ENCODE results near the gene TRIM63.

The TRIM63 gene

GRCh38 chr1:26111530-26112406 lies 44.3 kb upstream of the TRIM63 start, which contains the start of gene PDIK1L (continued):
- no peak for TF ChIP-seq MYNN (tag by site-specific recombination; IDR thresholded peaks at IDR 0.05; ENCODE audit: borderline replicate concordance)
- peak; percentile 77 for TF ChIP-seq ZFHX2 (tag by site-specific recombination; conservative IDR thresholded peaks at IDR 0.05)
- TF ChIP-seq ZNF354C (tag by site-specific recombination; IDR thresholded peaks at IDR 0.05; ENCODE audit: borderline replicate concordance, low read depth) = no peak
- TF ChIP-seq ZNF530 (tag by site-specific recombination; IDR thresholded peaks at IDR 0.05; ENCODE audit: low read depth) = no peak
- TF ChIP-seq ZBTB7A (tag by site-specific recombination; IDR thresholded peaks at IDR 0.05; ENCODE audit: low read depth) = peak; percentile 88; the same call in 1 of the 2 replicates
- TF ChIP-seq ZNF398 (tag by site-specific recombination; IDR thresholded peaks at IDR 0.05) = peak; percentile 20
- no peak for TF ChIP-seq ZNF350 (tag by site-specific recombination; IDR thresholded peaks at IDR 0.05)
- TF ChIP-seq OVOL3 (tag by site-specific recombination; IDR thresholded peaks at IDR 0.05) = 0 out of 2 replicates have a peak, but pooled peaks have one; percentile 19
- TF ChIP-seq ZNF529 (tag by site-specific recombination; IDR thresholded peaks at IDR 0.05; ENCODE audit: insufficient replicate concordance) = no peak
- TF ChIP-seq ZFP3 (tag by site-specific recombination; IDR thresholded peaks at IDR 0.05; ENCODE audit: low read depth) = no peak
- no peak for TF ChIP-seq ZNF518A (tag by site-specific recombination; conservative IDR thresholded peaks at IDR 0.05; ENCODE audit: low read depth)
- no peak for TF ChIP-seq ZNF404 (tag by site-specific recombination; IDR thresholded peaks at IDR 0.05)
- 0 out of 2 replicates have a peak, but pooled peaks have one; percentile 1 for TF ChIP-seq PBX3 (CRISPR knock-in tag; IDR thresholded peaks at IDR 0.05)
- TF ChIP-seq ZNF704 (tag by site-specific recombination; IDR thresholded peaks at IDR 0.05) = no peak
- no peak for TF ChIP-seq TRIM28 (IDR thresholded peaks at IDR 0.05; ENCODE audit: borderline replicate concordance, low read length)
- TF ChIP-seq KLF17 (tag by site-specific recombination; IDR thresholded peaks at IDR 0.05) = peak; percentile 73; the same call in 1 of the 2 replicates
- TF ChIP-seq ZNF449 (tag by site-specific recombination; IDR thresholded peaks at IDR 0.05) = no peak
- peak; percentile 85 for TF ChIP-seq ZNF549 (tag by site-specific recombination; IDR thresholded peaks at IDR 0.05)
- no peak for TF ChIP-seq ZNF175 (tag by site-specific recombination; IDR thresholded peaks at IDR 0.05)
- TF ChIP-seq PRDM10 (tag by site-specific recombination; IDR thresholded peaks at IDR 0.05) = peak; percentile 67; the same call in 1 of the 2 replicates
